Measurements from ENCODE around the gene HNRNPH1. TPM values are rescaled to one million over a fixed set of nuclear protein-coding genes. Genes with fewer than 3 reads are reported as not detected.
"Not testable (repeated sequence)": the region's sequence is repeated elsewhere in the genome, so short reads cannot be mapped to it uniquely, and the experiment has no call there.

The HNRNPH1 gene
- total RNA-seq, 1 experiment from 2014 or later: 940 TPM

- H3K27me3 Mint-ChIP-seq (ENCODE audit: insufficient read depth, unreplicated experiment); H3K4me1 ChIP-seq; BruUV-seq (replicated peaks); H3K9me3 ChIP-seq; intact Hi-C loops (cut with micrococcal nuclease; ENCODE audit: unreplicated experiment); H3K36me3 ChIP-seq (ENCODE audit: control insufficient read depth, insufficient read depth, low read length); POLR2A ChIA-PET; CTCF ChIA-PET; H3K4me1 Mint-ChIP-seq (ENCODE audit: low read depth, unreplicated experiment); H3K27me3 ChIP-seq (replicated peaks; ENCODE audit: control insufficient read depth, insufficient read depth, low read length); H3K27ac Mint-ChIP-seq (ENCODE audit: unreplicated experiment); H3K4me3 Mint-ChIP-seq (ENCODE audit: unreplicated experiment); H3K9me3 Mint-ChIP-seq (ENCODE audit: unreplicated experiment); H3K36me3 Mint-ChIP-seq (ENCODE audit: insufficient read depth, unreplicated experiment): not testable (repeated sequence)
- H3K4me3 ChIP-seq (ENCODE audit: low read depth, low read length): peak overlapping the region; percentile 25
- peak in 1 of 2 experiments; percentile 29 for DNase-seq
Observed at GRCh38 chr5:179657302-179658178, 34.1 kb upstream of the HNRNPH1 start.

GRCh38 chr5:179653135-179653534 lies 29.7 kb upstream of the HNRNPH1 start:
- H3K36me3 Mint-ChIP-seq (ENCODE audit: insufficient read depth, unreplicated experiment); POLR2A ChIA-PET: not testable (repeated sequence)

GRCh38 chr5:179650245-179650644 lies 26.8 kb upstream of the HNRNPH1 start:
- DNase-seq; H3K36me3 Mint-ChIP-seq (ENCODE audit: insufficient read depth, unreplicated experiment); intact Hi-C loops (cut with micrococcal nuclease; ENCODE audit: unreplicated experiment); BruUV-seq (replicated peaks); H3K27ac Mint-ChIP-seq (ENCODE audit: unreplicated experiment); H3K27me3 Mint-ChIP-seq (ENCODE audit: insufficient read depth, unreplicated experiment); H3K4me3 Mint-ChIP-seq (ENCODE audit: unreplicated experiment); H3K27me3 ChIP-seq (replicated peaks; ENCODE audit: control insufficient read depth, insufficient read depth, low read length); H3K4me1 ChIP-seq; H3K9me3 Mint-ChIP-seq (ENCODE audit: unreplicated experiment); H3K36me3 ChIP-seq (ENCODE audit: control insufficient read depth, insufficient read depth, low read length); POLR2A ChIA-PET; H3K4me3 ChIP-seq (ENCODE audit: low read depth, low read length); H3K9me3 ChIP-seq; CTCF ChIA-PET; H3K4me1 Mint-ChIP-seq (ENCODE audit: low read depth, unreplicated experiment): not testable (repeated sequence)

More at GRCh38 chr5:179653135-179653534, 29.7 kb upstream of the HNRNPH1 start:
- H3K27me3 Mint-ChIP-seq (ENCODE audit: insufficient read depth, unreplicated experiment); H3K27ac Mint-ChIP-seq (ENCODE audit: unreplicated experiment); H3K36me3 ChIP-seq (ENCODE audit: control insufficient read depth, insufficient read depth, low read length); BruUV-seq (replicated peaks); CTCF ChIA-PET; H3K9me3 ChIP-seq; DNase-seq; H3K4me1 ChIP-seq; H3K9me3 Mint-ChIP-seq (ENCODE audit: unreplicated experiment); H3K27me3 ChIP-seq (replicated peaks; ENCODE audit: control insufficient read depth, insufficient read depth, low read length); H3K4me3 Mint-ChIP-seq (ENCODE audit: unreplicated experiment); H3K4me1 Mint-ChIP-seq (ENCODE audit: low read depth, unreplicated experiment); intact Hi-C loops (cut with micrococcal nuclease; ENCODE audit: unreplicated experiment); H3K4me3 ChIP-seq (ENCODE audit: low read depth, low read length): not testable (repeated sequence)

GRCh38 chr5:179649166-179649703 lies 25.8 kb upstream of the HNRNPH1 start:
- H3K4me3 Mint-ChIP-seq (ENCODE audit: unreplicated experiment); H3K4me1 ChIP-seq; H3K27me3 ChIP-seq (replicated peaks; ENCODE audit: control insufficient read depth, insufficient read depth, low read length); H3K27me3 Mint-ChIP-seq (ENCODE audit: insufficient read depth, unreplicated experiment); POLR2A ChIA-PET; H3K9me3 Mint-ChIP-seq (ENCODE audit: unreplicated experiment); CTCF ChIA-PET; BruUV-seq (replicated peaks); H3K27ac Mint-ChIP-seq (ENCODE audit: unreplicated experiment); H3K36me3 Mint-ChIP-seq (ENCODE audit: insufficient read depth, unreplicated experiment); DNase-seq; H3K4me1 Mint-ChIP-seq (ENCODE audit: low read depth, unreplicated experiment); H3K36me3 ChIP-seq (ENCODE audit: control insufficient read depth, insufficient read depth, low read length); intact Hi-C loops (cut with micrococcal nuclease; ENCODE audit: unreplicated experiment); H3K9me3 ChIP-seq; H3K4me3 ChIP-seq (ENCODE audit: low read depth, low read length): not testable (repeated sequence)

GRCh38 chr5:179648410-179648809 lies 24.9 kb upstream of the HNRNPH1 start:
- Mint-ChIP-seq H3K27ac (ENCODE audit: unreplicated experiment) (no peak overlapping the region), H3K4me3 (ENCODE audit: unreplicated experiment) (no peak overlapping the region), H3K36me3 (ENCODE audit: insufficient read depth, unreplicated experiment) (no peaks in the 10 kb centered on the region), H3K9me3 (ENCODE audit: unreplicated experiment) (no peaks in the 10 kb centered on the region), H3K27me3 (ENCODE audit: insufficient read depth, unreplicated experiment) (no peaks in the 10 kb centered on the region), H3K4me1 (ENCODE audit: low read depth, unreplicated experiment) (no peaks in the 10 kb centered on the region)
- Histone ChIP-seq H3K36me3 (ENCODE audit: control insufficient read depth, insufficient read depth, low read length) (no peaks in the 10 kb centered on the region), H3K4me1 (no peaks in the 10 kb centered on the region), H3K9me3 (peaks cover 6% of the 10 kb centered on the region; the same call in 1 of the 2 replicates), H3K4me3 (ENCODE audit: low read depth, low read length) (no peak overlapping the region), H3K27me3 (replicated peaks; ENCODE audit: control insufficient read depth, insufficient read depth, low read length) (no peaks in the 10 kb centered on the region)
- BruUV-seq (replicated peaks): no TSS peak
- no peak for TF ChIP-seq CTCF (IDR thresholded peaks at IDR 0.05; ENCODE audit: insufficient read depth in 1 of 2, low read depth in 1 of 2, low read length in 1 of 2, severe bottlenecking in 1 of 2, unreplicated experiment in 1 of 2)
- CTCF ChIA-PET: no interaction called here
- POLR2A ChIA-PET: no interaction called here
- no peak for DNase-seq
- intact Hi-C loops (cut with micrococcal nuclease; ENCODE audit: unreplicated experiment): no loop called here

- H3K27me3 Mint-ChIP-seq (ENCODE audit: insufficient read depth, unreplicated experiment); H3K4me3 ChIP-seq (ENCODE audit: low read depth, low read length); intact Hi-C loops (cut with micrococcal nuclease; ENCODE audit: unreplicated experiment); DNase-seq; H3K4me1 Mint-ChIP-seq (ENCODE audit: low read depth, unreplicated experiment); H3K27ac Mint-ChIP-seq (ENCODE audit: unreplicated experiment); H3K27me3 ChIP-seq (replicated peaks; ENCODE audit: control insufficient read depth, insufficient read depth, low read length); H3K9me3 Mint-ChIP-seq (ENCODE audit: unreplicated experiment); CTCF ChIA-PET; H3K36me3 ChIP-seq (ENCODE audit: control insufficient read depth, insufficient read depth, low read length); H3K36me3 Mint-ChIP-seq (ENCODE audit: insufficient read depth, unreplicated experiment); BruUV-seq (replicated peaks); POLR2A ChIA-PET; H3K4me1 ChIP-seq; H3K9me3 ChIP-seq; H3K4me3 Mint-ChIP-seq (ENCODE audit: unreplicated experiment): not testable (repeated sequence)
Observed at GRCh38 chr5:179644766-179645165, 21.3 kb upstream of the HNRNPH1 start.

Measured in Caco-2 (cell line).